MG63 (cell line): ENCODE data around the gene DTD1. TPM values are rescaled to one million over a fixed set of nuclear protein-coding genes. Genes with fewer than 3 reads are reported as not detected.

ENCODE experiments used
- DNase-seq: peaks from one replicate; pipeline ENCODE4 v3.0.0-alpha.2; 2020
- H3K27me3 ChIP-seq: fragments of 250-450 bp; sonication (Bioruptor Pico); 2 replicates; pipeline ENCODE4 v1.5.1; 2020; ENCODE audit warnings: mild to moderate bottlenecking, moderate library complexity
- H3K36me3 ChIP-seq: fragments of 250-450 bp; sonication (Bioruptor Pico); 2 replicates; pipeline ENCODE4 v1.5.1; 2020; ENCODE audit warnings: mild to moderate bottlenecking, moderate library complexity
- H3K4me3 ChIP-seq: fragments of 250-450 bp; sonication (Bioruptor Pico); 2 replicates; pipeline ENCODE4 v1.5.1; 2020; ENCODE audit warnings: mild to moderate bottlenecking, moderate library complexity
- H3K9me3 ChIP-seq: fragments of 250-450 bp; sonication (Bioruptor Pico); 2 replicates; pipeline ENCODE4 v1.5.1; 2020; ENCODE audit warnings: mild to moderate bottlenecking, moderate library complexity
- total RNA-seq: library from RNA; depleted of rRNA; stranded (reverse); fragments of >200 nt; shearing (Covaris generic); gene quantifications from 2 replicates; pipeline ENCODE4 v1.2.3, GENCODE V29; 2014; ENCODE audit warnings: low replicate concordance; rRNA removed

The DTD1 gene, protein sequence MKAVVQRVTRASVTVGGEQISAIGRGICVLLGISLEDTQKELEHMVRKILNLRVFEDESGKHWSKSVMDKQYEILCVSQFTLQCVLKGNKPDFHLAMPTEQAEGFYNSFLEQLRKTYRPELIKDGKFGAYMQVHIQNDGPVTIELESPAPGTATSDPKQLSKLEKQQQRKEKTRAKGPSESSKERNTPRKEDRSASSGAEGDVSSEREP
- 48.2 and 66.9 TPM in 2 replicates for total RNA-seq

DNA sequence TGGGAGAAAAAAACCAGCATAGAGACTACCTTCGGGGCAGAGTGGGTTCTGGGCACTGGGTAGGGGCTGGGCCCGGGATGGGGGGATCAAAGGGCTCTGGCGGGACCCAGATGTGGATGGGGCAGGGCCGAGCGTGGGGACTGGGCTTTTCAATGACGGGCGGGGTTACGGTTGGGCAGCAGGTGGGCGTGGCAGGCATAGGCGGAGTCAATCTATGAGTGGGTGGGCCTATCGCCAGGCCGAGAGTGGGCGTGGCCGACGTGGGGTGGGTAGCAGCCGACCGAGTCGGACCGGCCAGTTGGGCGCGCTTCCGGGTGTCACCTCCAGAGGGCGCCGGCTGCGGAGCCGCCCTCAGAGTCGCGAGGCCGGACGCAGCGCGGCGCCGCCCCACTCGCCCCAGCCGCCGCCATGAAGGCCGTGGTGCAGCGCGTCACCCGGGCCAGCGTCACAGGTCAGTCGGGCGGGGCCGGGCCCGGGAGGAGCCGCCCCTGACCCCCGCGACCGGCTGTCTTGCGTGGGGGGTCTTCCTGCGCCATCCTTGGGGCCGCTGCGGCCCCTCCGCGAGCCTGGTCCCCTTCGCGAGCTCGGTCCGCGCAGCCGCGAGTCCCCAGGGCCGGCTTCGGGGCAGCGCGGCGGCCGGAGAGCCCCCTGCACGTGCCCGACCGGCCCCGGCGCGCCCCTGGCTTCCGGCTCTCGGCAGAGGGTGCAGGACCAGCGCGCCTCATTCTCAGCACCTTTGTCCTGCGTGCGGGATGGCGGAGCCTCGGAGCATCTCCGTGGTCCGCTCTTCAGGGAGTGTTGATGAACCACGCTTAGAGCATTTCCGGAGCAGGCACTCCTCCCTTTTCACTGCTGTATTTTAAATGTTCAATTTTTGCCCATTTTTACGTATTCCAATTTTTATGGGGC, at the start of gene DTD1:
TSS of gene DTD1 (plus strand) at position 390 of the 909 bp plus-strand sequence. CDS start at position 409, 19 bp downstream.
- Histone ChIP-seq H3K4me3 (peak within 1 kb of the TSS; percentile 62), H3K36me3 (no peaks in the 10 kb centered on the region), H3K27me3 (no peaks in the 10 kb centered on the region), H3K9me3 (no peaks in the 10 kb centered on the region)
- peak; percentile 85 for DNase-seq

DNA sequence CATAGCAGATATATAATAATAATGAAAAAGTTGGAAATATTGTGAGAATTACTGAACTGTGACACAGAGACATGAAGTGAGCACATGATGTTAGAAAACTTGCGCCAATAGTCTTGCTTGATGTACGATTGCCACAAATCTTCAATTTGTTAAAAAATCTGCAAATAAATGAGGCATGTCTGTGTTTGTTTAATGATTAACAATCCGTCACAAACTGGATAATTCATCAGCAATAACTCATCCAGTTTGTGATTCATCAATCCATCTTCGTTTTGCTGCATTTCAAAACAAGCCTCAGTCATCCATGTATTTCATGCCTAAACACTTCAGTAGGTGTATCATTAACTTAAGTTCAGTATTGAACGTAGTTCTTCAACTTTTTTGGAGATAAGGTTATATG, 46.1 kb upstream of the DTD1 start:
- DNase-seq: no peak
- Histone ChIP-seq H3K27me3 (no peaks in the 10 kb centered on the region), H3K9me3 (no peaks in the 10 kb centered on the region), H3K4me3 (no peak overlapping the region), H3K36me3 (peaks cover 4% of the 10 kb centered on the region)

DNA sequence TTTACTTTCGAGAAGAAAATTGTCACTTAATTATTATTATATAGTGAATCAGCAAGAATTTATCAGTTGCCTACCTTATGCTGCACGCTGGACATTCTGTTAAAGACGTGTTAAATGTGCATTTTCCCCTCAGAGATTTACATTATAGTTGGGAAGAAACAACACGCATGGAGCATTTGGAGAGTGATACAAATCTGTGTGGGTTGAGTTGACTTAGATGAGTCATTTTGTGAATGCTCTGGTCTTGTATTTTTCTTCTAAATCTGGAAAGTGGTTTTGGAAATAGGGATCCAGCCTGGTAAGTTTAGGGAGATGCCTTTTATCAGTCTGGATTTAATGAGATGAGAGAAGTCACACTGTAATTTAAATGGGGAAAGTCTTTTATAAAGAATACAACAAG, 44.6 kb upstream of the DTD1 start:
- H3K4me3 ChIP-seq: no peak overlapping the region
- H3K9me3 ChIP-seq: no peaks in the 10 kb centered on the region
- H3K27me3 ChIP-seq: no peaks in the 10 kb centered on the region
- no peak for DNase-seq
- H3K36me3 ChIP-seq: peaks cover 4% of the 10 kb centered on the region

DNA sequence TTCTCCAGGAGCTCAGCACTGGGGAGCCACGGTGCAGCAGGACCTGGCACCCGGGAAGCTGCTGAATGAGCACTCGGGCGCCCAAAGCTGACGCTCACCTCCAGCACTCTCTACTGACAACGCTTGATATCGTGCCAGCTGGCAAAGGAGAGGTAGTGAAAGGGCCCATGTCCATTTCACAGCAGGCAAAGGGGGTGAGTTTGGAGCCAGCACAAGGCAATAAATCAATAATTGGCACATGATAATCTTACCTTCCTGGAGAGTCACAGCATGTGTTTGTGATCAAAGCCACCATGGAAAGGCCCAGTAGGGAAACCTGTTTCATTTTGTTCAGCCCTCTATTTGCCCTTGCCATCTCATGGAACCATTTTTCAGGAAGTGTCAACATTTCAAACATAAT, 43.9 kb upstream of the DTD1 start:
- Histone ChIP-seq H3K4me3 (no peak overlapping the region), H3K9me3 (no peaks in the 10 kb centered on the region), H3K27me3 (no peaks in the 10 kb centered on the region), H3K36me3 (peaks cover 4% of the 10 kb centered on the region)
- DNase-seq: no peak

DNA sequence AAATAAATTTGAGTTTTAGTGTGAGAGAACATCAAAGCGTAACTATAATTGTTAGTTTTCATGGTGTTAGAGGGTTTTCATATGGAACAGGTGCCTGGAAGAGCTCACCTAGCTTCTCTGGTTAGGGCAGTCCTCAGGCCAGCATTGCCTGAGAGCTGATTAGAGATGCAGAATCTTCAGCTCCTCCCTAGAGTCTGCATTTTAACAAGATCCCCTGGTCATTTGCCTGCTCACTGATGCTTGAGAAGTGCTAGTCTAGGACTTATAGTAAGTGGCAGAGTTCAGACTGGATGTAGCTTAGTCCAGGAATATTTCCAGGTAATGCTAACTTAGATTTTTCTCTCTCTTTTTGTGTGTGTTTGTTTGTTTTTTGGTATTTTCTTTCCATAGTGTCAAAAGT, 42.3 kb upstream of the DTD1 start:
- Histone ChIP-seq H3K27me3 (no peaks in the 10 kb centered on the region), H3K4me3 (no peak overlapping the region), H3K36me3 (peaks cover 7% of the 10 kb centered on the region; the same call in 1 of the 2 replicates), H3K9me3 (no peaks in the 10 kb centered on the region)
- DNase-seq: no peak

DNA sequence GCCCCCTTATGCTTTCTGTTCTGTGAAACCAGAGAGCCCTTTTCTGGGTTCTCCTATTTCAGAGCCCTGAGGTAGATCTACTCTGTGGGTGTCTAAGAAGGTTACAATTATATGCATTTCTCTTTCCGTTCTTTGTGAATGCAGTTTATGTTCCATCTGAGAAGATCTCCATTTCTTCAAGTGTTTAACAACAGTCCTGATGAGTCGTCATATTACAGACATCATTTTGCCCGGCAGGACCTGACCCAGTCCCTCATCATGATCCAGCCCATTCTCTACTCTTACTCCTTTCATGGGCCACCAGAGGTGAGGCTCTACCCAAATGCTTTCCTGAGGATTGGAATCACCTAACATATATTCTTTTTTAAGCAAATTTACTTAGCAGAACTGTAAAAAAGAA, 39.4 kb upstream of the DTD1 start:
- H3K36me3 ChIP-seq: peaks cover 10% of the 10 kb centered on the region; the same call in 1 of the 2 replicates
- no peak for DNase-seq
- H3K9me3 ChIP-seq: no peaks in the 10 kb centered on the region
- no peaks in the 10 kb centered on the region for H3K27me3 ChIP-seq
- H3K4me3 ChIP-seq: no peak overlapping the region

DNA sequence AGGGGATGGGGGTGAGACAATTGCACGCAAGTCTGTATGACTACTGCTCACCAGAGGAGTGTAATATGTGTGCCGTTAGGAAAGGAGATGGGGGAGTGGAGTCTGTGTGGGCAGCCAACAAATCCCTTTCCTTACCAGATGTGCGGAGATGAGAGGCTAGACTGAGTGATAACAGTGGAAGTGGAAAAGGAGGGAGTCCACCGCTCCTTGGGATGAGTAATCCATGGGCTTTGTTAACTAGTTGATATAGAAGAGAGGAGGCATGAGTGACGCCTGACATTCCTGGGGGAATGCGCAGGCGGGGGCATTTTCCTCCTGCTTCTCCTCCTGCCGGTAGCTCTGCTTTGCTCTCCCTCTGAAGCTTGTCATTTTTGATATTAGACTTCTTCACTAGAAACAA, 34.1 kb upstream of the DTD1 start:
- peaks cover 10% of the 10 kb centered on the region; the same call in 1 of the 2 replicates for H3K36me3 ChIP-seq
- DNase-seq: no peak
- H3K4me3 ChIP-seq: no peak overlapping the region

DNA sequence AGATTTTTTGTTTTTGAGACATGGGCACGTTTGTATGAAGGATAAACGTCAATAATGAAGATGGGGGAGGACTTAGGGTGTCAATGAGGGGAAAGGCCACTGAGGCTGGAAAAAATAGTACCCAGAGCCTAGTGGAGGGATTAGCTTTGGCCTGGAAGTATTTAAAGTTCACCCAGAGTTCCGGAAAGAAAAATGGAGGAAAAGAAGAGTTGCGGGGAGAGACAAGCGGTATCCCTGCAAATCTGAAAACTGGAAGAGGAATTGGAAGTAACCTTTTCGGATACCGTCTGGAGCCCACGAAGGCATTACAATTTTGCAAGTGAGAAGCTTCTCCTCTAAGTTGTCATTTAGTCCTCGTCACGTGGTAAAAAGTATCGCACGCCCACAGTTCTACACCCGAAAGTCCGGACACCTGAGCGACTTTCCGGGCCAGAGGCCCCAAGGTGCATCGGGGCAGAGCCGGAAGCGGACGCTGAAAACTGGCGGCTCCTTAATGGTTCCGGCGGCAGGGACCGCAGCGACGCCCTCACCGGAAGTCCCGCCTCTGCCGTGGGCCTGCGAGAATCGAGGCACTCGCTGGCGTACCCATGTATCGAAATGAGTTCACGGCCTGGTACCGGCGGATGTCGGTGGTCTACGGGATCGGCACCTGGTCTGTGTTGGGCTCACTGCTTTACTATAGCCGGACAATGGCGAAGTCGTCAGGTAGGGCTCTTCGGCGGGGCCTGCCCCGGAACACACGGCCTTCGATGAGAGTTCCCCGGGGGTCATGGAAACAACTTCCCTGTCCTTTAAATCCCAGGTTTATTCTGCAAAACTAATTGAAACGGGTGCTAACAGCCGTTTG, 20.7 kb upstream of the DTD1 start, which contains the start of gene SMIM26:
TSS of gene SMIM26 (plus strand) at position 541 of the 847 bp plus-strand sequence. CDS start at position 588, 47 bp downstream.
- Histone ChIP-seq H3K9me3 (no peaks in the 10 kb centered on the region), H3K27me3 (no peaks in the 10 kb centered on the region), H3K36me3 (peaks cover 3% of the 10 kb centered on the region), H3K4me3 (peak within 1 kb of the TSS; percentile 87)
- DNase-seq: peak; percentile 91

More for the DNA sequence above, 34.1 kb upstream of the DTD1 start:
- Histone ChIP-seq H3K9me3 (no peaks in the 10 kb centered on the region), H3K27me3 (no peaks in the 10 kb centered on the region)

DNA sequence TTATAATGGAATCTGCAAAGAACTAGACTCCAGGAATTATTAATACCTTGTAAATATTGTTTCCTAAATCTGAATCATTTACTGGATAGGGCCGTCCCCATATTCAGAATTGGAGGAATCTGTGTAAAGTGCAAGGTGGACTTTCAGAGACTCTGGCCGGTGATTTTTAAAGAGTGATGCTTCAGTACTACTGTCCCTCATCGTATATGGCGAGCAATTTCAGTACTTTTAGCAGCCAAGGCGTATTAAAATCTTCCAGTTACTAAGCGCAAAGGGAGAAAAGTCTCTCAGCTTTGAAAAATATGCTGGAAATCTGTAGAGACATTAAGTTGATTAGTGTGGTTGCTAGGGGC, 20.1 kb upstream of the DTD1 start:
- H3K36me3 ChIP-seq: no peaks in the 10 kb centered on the region
- H3K4me3 ChIP-seq: peak overlapping the region; percentile 87
- H3K27me3 ChIP-seq: no peaks in the 10 kb centered on the region
- DNase-seq: no peak
- H3K9me3 ChIP-seq: no peaks in the 10 kb centered on the region

DNA sequence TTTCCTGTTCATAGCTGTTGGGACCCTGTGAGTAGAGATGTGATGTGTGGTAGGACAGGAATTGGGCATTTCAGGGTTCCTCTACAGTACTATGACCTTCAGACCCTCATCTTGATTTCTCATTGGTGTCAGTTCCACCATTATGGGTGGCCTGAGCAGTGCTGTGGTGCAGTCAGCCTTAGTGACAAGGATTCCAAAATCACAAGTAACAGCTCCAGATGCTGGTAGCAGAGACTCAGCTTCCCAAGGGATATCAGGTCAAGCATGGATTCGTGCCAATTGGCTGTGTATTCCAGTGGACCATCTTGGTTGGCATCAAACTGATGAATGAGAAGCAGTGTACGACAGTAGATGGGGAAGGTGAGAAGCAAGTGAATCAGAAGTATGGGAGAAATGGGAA, 16.8 kb upstream of the DTD1 start:
- no peak overlapping the region for H3K4me3 ChIP-seq
- no peaks in the 10 kb centered on the region for H3K36me3 ChIP-seq
- DNase-seq: no peak
- H3K9me3 ChIP-seq: no peaks in the 10 kb centered on the region
- no peaks in the 10 kb centered on the region for H3K27me3 ChIP-seq

DNA sequence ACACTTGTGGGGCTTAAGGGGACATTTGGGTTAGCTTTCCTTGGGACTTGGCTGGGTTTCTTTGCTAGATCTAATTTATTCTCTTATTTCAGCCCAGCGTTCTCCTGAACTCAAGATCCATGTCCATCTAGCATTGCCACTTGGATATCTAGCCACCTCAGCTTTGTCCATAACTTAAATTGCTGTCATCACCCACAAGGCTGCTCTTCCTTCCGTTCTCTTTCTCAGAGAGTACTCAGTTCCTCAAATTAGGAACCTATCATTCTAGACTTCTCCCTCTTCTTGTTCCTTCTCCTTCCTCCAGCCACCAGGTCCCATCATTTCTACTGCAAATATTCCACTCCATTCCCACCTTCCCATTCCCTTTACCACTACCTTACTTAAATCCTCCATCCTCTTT, 16.3 kb upstream of the DTD1 start:
- Histone ChIP-seq H3K4me3 (no peak overlapping the region), H3K36me3 (no peaks in the 10 kb centered on the region), H3K27me3 (no peaks in the 10 kb centered on the region), H3K9me3 (no peaks in the 10 kb centered on the region)
- no peak for DNase-seq

DNA sequence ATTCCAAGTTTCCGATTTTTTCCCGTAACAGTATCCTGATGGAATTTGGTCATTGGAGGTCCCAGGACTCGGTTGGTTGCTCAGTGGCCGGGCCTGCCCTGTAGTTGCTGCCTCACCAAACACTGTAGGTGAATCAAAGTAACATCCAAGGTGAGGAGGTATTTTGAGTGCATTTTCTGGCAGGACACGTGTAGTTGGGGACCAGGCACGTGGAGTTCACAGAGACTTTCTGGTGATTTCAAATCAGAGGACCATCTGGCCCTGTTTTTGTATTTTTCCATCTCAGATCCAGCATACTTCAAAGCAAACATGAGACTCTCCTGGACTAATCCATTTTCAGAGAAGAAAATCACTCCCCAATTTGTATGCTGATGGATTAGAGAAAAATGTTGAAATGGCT, 9.9 kb upstream of the DTD1 start:
- Histone ChIP-seq H3K9me3 (no peaks in the 10 kb centered on the region), H3K27me3 (no peaks in the 10 kb centered on the region), H3K4me3 (no peak overlapping the region), H3K36me3 (no peaks in the 10 kb centered on the region)
- DNase-seq: no peak

DNA sequence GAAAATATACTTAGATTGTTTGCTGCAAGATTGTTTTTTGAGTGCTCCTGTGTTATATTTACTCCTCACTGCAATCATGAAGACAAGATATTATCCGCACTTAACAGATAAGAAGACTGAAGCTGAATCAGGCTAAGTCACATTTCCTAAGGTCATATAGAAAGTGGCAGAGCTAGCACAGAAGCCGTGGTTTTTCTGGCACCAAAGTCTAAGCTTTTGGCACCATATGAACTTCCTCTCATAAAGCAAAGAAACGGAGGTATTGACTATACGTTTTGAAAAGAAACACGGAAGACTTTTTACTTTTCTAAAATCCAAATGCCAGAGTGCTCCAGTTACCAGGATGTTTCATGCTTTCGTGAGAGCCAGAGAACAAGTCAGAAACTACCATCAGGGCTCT, 9.3 kb upstream of the DTD1 start:
- Histone ChIP-seq H3K9me3 (no peaks in the 10 kb centered on the region), H3K27me3 (no peaks in the 10 kb centered on the region), H3K4me3 (no peak overlapping the region), H3K36me3 (no peaks in the 10 kb centered on the region)
- DNase-seq: no peak

DNA sequence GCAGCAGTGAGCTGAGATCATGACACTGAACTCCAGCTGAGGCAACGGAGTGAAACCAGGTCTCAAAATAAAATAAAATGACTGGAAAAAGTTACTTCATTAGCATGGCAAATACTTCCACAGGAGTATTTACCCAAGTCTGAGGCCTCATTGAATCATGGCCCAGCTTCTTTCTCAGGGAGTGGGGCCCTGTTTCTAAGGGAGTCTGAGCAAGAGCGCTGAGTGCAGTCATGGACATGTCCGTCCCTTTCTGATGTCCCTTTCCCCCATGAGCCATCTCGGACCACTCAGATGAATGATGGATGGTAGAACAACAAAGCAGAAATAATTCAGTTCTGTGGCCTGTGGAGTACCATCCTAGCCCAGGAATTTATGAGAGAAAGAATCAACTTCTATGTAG, 7.8 kb upstream of the DTD1 start:
- H3K27me3 ChIP-seq: no peaks in the 10 kb centered on the region
- no peak overlapping the region for H3K4me3 ChIP-seq
- no peaks in the 10 kb centered on the region for H3K36me3 ChIP-seq
- no peak for DNase-seq
- no peaks in the 10 kb centered on the region for H3K9me3 ChIP-seq

DNA sequence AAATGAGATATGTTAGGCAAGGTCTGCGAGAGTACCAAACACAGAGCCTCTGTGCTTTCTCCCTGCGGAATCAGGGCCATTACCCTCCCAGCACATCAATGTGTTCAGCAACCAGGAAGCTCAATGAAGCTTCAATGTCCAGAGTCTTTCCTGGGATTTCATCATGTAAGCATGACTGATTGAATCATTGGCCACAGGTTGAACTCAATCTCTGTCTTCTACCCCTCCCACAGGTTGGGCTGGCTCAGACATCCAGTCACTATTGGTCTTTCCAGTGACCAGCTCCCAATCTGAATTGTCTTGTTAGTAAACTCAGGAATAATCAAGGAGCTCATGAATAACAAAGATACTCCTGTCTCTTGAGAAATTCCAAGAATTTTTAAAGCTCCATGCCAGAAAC, 2.7 kb upstream of the DTD1 start:
- DNase-seq: peak; percentile 17
- no peaks in the 10 kb centered on the region for H3K9me3 ChIP-seq
- H3K4me3 ChIP-seq: no peak overlapping the region
- H3K36me3 ChIP-seq: no peaks in the 10 kb centered on the region
- H3K27me3 ChIP-seq: no peaks in the 10 kb centered on the region

DNA sequence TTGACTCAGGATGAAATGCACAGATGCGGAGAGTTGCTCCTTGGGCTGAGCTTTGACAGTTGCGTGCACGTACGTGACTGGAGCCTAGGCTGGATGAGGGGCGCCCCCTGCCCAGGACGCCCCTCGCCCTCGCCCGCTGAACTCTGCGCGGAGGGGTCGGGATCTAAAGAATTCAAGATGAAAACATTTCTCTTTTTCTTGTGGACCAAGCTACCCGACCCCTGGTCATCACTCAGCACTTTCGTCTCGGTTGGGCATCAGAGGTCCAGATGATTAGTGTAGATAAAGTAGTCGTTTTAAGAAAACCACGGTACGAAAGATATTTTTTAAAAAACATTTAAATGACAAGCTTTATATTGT, 700 bp downstream of the DTD1 start:
- peak overlapping the region; percentile 62 for H3K4me3 ChIP-seq
- no peaks in the 10 kb centered on the region for H3K27me3 ChIP-seq
- DNase-seq: no peak
- no peaks in the 10 kb centered on the region for H3K9me3 ChIP-seq
- no peaks in the 10 kb centered on the region for H3K36me3 ChIP-seq
